ENCODE data around the gene MSRB1.

The MSRB1 gene

GRCh38 chr16:1911467-1912214, 31.4 kb downstream of the MSRB1 start:
- Histone ChIP-seq H3K27me3 (ENCODE audit: insufficient read depth, poor library complexity, severe bottlenecking) (peaks cover 42% of the 10 kb centered on the region), H3K27ac (replicated peaks) (no peak overlapping the region), H3K4me3 (replicated peaks; ENCODE audit: insufficient read depth, low read length) (no peak overlapping the region)
- no peak for DNase-seq (ENCODE audit: low read depth in 1 of 2, low spot score in 1 of 2)
- TF ChIP-seq SPI1 (IDR thresholded peaks at IDR 0.05; ENCODE audit: borderline replicate concordance, low read depth) (no peak), GABPA (IDR thresholded peaks at IDR 0.05; ENCODE audit: low read depth) (no peak), REST (IDR thresholded peaks at IDR 0.05; ENCODE audit: insufficient replicate concordance, low read depth) (no peak), POLR2AphosphoS5 (IDR thresholded peaks at IDR 0.05; ENCODE audit: low read depth) (no peak)
- TF ChIP-seq, protein P1, sequence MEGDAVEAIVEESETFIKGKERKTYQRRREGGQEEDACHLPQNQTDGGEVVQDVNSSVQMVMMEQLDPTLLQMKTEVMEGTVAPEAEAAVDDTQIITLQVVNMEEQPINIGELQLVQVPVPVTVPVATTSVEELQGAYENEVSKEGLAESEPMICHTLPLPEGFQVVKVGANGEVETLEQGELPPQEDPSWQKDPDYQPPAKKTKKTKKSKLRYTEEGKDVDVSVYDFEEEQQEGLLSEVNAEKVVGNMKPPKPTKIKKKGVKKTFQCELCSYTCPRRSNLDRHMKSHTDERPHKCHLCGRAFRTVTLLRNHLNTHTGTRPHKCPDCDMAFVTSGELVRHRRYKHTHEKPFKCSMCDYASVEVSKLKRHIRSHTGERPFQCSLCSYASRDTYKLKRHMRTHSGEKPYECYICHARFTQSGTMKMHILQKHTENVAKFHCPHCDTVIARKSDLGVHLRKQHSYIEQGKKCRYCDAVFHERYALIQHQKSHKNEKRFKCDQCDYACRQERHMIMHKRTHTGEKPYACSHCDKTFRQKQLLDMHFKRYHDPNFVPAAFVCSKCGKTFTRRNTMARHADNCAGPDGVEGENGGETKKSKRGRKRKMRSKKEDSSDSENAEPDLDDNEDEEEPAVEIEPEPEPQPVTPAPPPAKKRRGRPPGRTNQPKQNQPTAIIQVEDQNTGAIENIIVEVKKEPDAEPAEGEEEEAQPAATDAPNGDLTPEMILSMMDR (IDR thresholded peaks at IDR 0.05; ENCODE audit: insufficient read depth, low read length) = no peak

GRCh38 chr16:1909561-1910231, 33.3 kb downstream of the MSRB1 start:
- no peak for TF ChIP-seq SPI1 (IDR thresholded peaks at IDR 0.05; ENCODE audit: borderline replicate concordance, low read depth)
- no peak for TF ChIP-seq POLR2AphosphoS5 (IDR thresholded peaks at IDR 0.05; ENCODE audit: low read depth)
- TF ChIP-seq, protein P1 (IDR thresholded peaks at IDR 0.05; ENCODE audit: insufficient read depth, low read length) = no peak
- TF ChIP-seq REST (IDR thresholded peaks at IDR 0.05; ENCODE audit: insufficient replicate concordance, low read depth) = no peak
- TF ChIP-seq GABPA (IDR thresholded peaks at IDR 0.05; ENCODE audit: low read depth) = no peak
- H3K27ac ChIP-seq (replicated peaks) = no peak overlapping the region
- H3K27me3 ChIP-seq (ENCODE audit: insufficient read depth, poor library complexity, severe bottlenecking) = peaks cover 39% of the 10 kb centered on the region
- no peak for DNase-seq (ENCODE audit: low read depth in 1 of 2, low spot score in 1 of 2)
- H3K4me3 ChIP-seq (replicated peaks; ENCODE audit: insufficient read depth, low read length) = no peak overlapping the region

GRCh38 chr16:1908983-1909382, 34.0 kb downstream of the MSRB1 start:
- Histone ChIP-seq H3K4me3 (replicated peaks; ENCODE audit: insufficient read depth, low read length) (no peak overlapping the region), H3K27me3 (ENCODE audit: insufficient read depth, poor library complexity, severe bottlenecking) (peaks cover 39% of the 10 kb centered on the region), H3K27ac (replicated peaks) (no peak overlapping the region)
- TF ChIP-seq POLR2AphosphoS5 (IDR thresholded peaks at IDR 0.05; ENCODE audit: low read depth) (no peak), REST (IDR thresholded peaks at IDR 0.05; ENCODE audit: insufficient replicate concordance, low read depth) (no peak), SPI1 (IDR thresholded peaks at IDR 0.05; ENCODE audit: borderline replicate concordance, low read depth) (no peak), GABPA (IDR thresholded peaks at IDR 0.05; ENCODE audit: low read depth) (no peak)
- DNase-seq (ENCODE audit: low read depth in 1 of 2, low spot score in 1 of 2) = no peak

All from HL-60 (cell line).